SK-N-SH (cell line): Measurements from ENCODE around the gene ADAMTSL1. TPM values are rescaled to one million over a fixed set of nuclear protein-coding genes. Genes with fewer than 3 reads are reported as not detected.
A peak's percentile ranks its signal among the peaks of the same experiment; 100 is the strongest.

Experiments
- CTCF ChIA-PET: fragments of 300-600, 350-600 bp; formaldehyde crosslinking; extraction: SDS; loops from one replicate; lab custom pipeline; 2021; lab: Yijun Ruan, JAX
- POLR2A ChIA-PET: fragments of 350-600 bp; sonication (Branson Sonifier 250); formaldehyde crosslinking; extraction: SDS; loops from one replicate; lab custom pipeline; 2020; ENCODE audit warnings: antibody characterized with exemption, inconsistent platforms; lab: Yijun Ruan, JAX
- DNase-seq: peaks from one replicate; pipeline ENCODE4 v3.0.0; 2012
- H2AFZ ChIP-seq: fragments of 200-600 bp; sonication (generic); 2 replicates; pipeline ENCODE4 v1.8.1; 2016; ENCODE audit warnings: antibody characterized with exemption, mild to moderate bottlenecking, low read depth
- H3F3A ChIP-seq: fragments of 200-600 bp; sonication (generic); replicated peaks from 2 replicates; pipeline ENCODE3; 2016; ENCODE audit warnings: antibody characterized with exemption, mild to moderate bottlenecking; ENCODE audit not compliant: insufficient read depth
- H3K27ac ChIP-seq, 2 experiments: fragments of 200-500 bp in 1 of 2; fragments of 200-600 bp in 1 of 2; sonication (Bioruptor generic) in 1 of 2; sonication (generic), shearing (Covaris generic) in 1 of 2; 2 replicates each; pipeline versions ENCODE4 v1.5.1 to v1.6.1; 2014 to 2016; ENCODE audit warnings: low read depth in 2 of 2, inconsistent platforms in 1 of 2, low read length in 1 of 2, mild to moderate bottlenecking in 1 of 2, mixed read lengths in 1 of 2
- H3K27me3 ChIP-seq: fragments of 200-600 bp; sonication (generic), shearing (Covaris generic); 2 replicates; pipeline ENCODE4 v1.6.1; 2016; ENCODE audit warnings: mixed run types; ENCODE audit not compliant: insufficient read depth
- H3K36me3 ChIP-seq, 2 experiments: fragments of 200-500 bp in 1 of 2; fragments of 200-600 bp in 1 of 2; sonication (Bioruptor generic) in 1 of 2; sonication (generic) in 1 of 2; replicated peaks in 1 of 2; 2 replicates each; pipeline versions ENCODE3 to v1.5.1; 2014 to 2016; ENCODE audit warnings: low read length in 1 of 2, mild to moderate bottlenecking in 1 of 2; ENCODE audit not compliant: insufficient read depth in 2 of 2, control insufficient read depth in 1 of 2
- H3K4me1 ChIP-seq, 2 experiments: fragments of 200-500 bp in 1 of 2; fragments of 200-600 bp in 1 of 2; sonication (Bioruptor generic) in 1 of 2; sonication (generic), shearing (Covaris generic) in 1 of 2; 2 replicates each; pipeline versions ENCODE4 v1.5.1 to v1.6.1; 2014 to 2016; ENCODE audit warnings: low read depth in 1 of 2, low read length in 1 of 2, mixed run types in 1 of 2; ENCODE audit not compliant: insufficient read depth in 2 of 2, control insufficient read depth in 1 of 2
- H3K4me2 ChIP-seq: fragments of 200-600 bp; sonication (generic), shearing (Covaris generic); 2 replicates; pipeline ENCODE4 v1.6.1; 2017; ENCODE audit warnings: mixed run types
- H3K4me3 ChIP-seq, 2 experiments: fragments of 200-500 bp in 1 of 2; fragments of 200-600 bp in 1 of 2; sonication (Bioruptor generic) in 1 of 2; sonication (generic), shearing (Covaris generic) in 1 of 2; 2 replicates each; pipeline versions ENCODE4 v1.5.1 to v1.8.1; 2014 to 2016; ENCODE audit warnings: low read depth in 2 of 2, inconsistent platforms in 1 of 2, low read length in 1 of 2, mild to moderate bottlenecking in 1 of 2, mixed read lengths in 1 of 2, moderate library complexity in 1 of 2
- H3K79me2 ChIP-seq: fragments of 200-600 bp; sonication (generic); 2 replicates; pipeline ENCODE4 v1.8.1; 2017; ENCODE audit warnings: mild to moderate bottlenecking; ENCODE audit not compliant: insufficient read depth
- H3K9ac ChIP-seq: fragments of 200-600 bp; sonication (generic); 2 replicates; pipeline ENCODE4 v1.6.1; 2017; ENCODE audit warnings: mixed run types
- H3K9me2 ChIP-seq: fragments of 200-600 bp; sonication (generic); 2 replicates; pipeline ENCODE4 v1.6.1; 2017; ENCODE audit warnings: mixed run types
- H3K9me3 ChIP-seq: fragments of 200-600 bp; sonication (generic); 2 replicates; pipeline ENCODE4 v1.6.1; 2017; ENCODE audit warnings: mixed run types, mild to moderate bottlenecking, moderate library complexity
- H4K20me1 ChIP-seq: fragments of 200-600 bp; sonication (generic); 2 replicates; pipeline ENCODE4 v1.6.1; 2017; ENCODE audit warnings: mild to moderate bottlenecking, mixed run types; ENCODE audit not compliant: insufficient read depth
- FOSL2 ChIP-seq: IDR thresholded peaks from 2 replicates; pipeline ENCODE4 v1.4.0; 2012; ENCODE audit warnings: low read depth, mild to moderate bottlenecking, moderate library complexity, borderline replicate concordance
- FOXJ3 ChIP-seq: sonication (generic); formaldehyde crosslinking; IDR thresholded peaks from 2 replicates; pipeline ENCODE4 v1.5.1; 2020; ENCODE audit warnings: mild to moderate bottlenecking, missing genetic modification reagents
- JUND ChIP-seq: IDR thresholded peaks from 2 replicates; pipeline ENCODE4 v1.4.0; 2012
- MEF2A ChIP-seq: IDR thresholded peaks from 2 replicates; pipeline ENCODE4 v1.4.0; 2012; ENCODE audit warnings: low read depth, borderline replicate concordance
- MXI1 ChIP-seq: IDR thresholded peaks from 2 replicates; pipeline ENCODE4 v1.6.1; 2012; ENCODE audit warnings: mild to moderate bottlenecking, low read depth, low read length, improper control_type of control experiment
- POLR2AphosphoS5 ChIP-seq: IDR thresholded peaks from 2 replicates; pipeline ENCODE4 v1.6.1; 2012; ENCODE audit warnings: low read depth, low read length
- REST ChIP-seq: IDR thresholded peaks from 2 replicates; pipeline ENCODE4 v1.6.1; 2012; ENCODE audit warnings: mild to moderate bottlenecking, low read depth, low read length, moderate library complexity
- RXRA ChIP-seq: IDR thresholded peaks from 2 replicates; pipeline ENCODE4 v1.4.0; 2012; ENCODE audit warnings: low read depth, mild to moderate bottlenecking, borderline replicate concordance
- TAF1 ChIP-seq: IDR thresholded peaks from 2 replicates; pipeline ENCODE4 v1.6.1; 2012; ENCODE audit warnings: low read depth, mild to moderate bottlenecking, low read length, moderate library complexity, borderline replicate concordance
- TCF12 ChIP-seq: IDR thresholded peaks from 2 replicates; pipeline ENCODE4 v1.4.0; 2012
- USF1 ChIP-seq: IDR thresholded peaks from 2 replicates; pipeline ENCODE4 v1.4.0; 2012; ENCODE audit warnings: low read depth, borderline replicate concordance
- WGBS: methylation state at CpG from one replicate; pipeline ENCODE4 v1.1.6; 2017; ENCODE audit warnings: low lambda C conversion rate; 5-methylcytosine and 5-hydroxymethylcytosine counted together
- polyA plus RNA-seq, 3 experiments: library from polyadenylated mRNA; depleted of rRNA; stranded (reverse); fragments of >200 nt; gene quantifications; 2 replicates each; pipeline ENCODE4 v1.2.3, GENCODE V29; 2012
- TF ChIP-seq, protein P1 (sequence below): IDR thresholded peaks from 2 replicates; pipeline ENCODE4 v1.4.0; 2012; ENCODE audit warnings: low read depth, borderline replicate concordance
- TF ChIP-seq, protein P2 (sequence below): fragments of 200-600 bp; sonication (generic); IDR thresholded peaks from 2 replicates; pipeline ENCODE4 v1.6.1; 2017; ENCODE audit warnings: antibody characterized with exemption, mild to moderate bottlenecking, moderate library complexity
- TF ChIP-seq, protein P3 (sequence below): fragments of 150-350 bp; IDR thresholded peaks from 2 replicates; pipeline ENCODE4 v1.6.1; 2016; ENCODE audit warnings: mild to moderate bottlenecking, low read depth, low read length

Gene ADAMTSL1
- polyA plus RNA-seq, 1 of the 3 experiments (the other 2 are of a cell fraction) = 114 TPM

DNA sequence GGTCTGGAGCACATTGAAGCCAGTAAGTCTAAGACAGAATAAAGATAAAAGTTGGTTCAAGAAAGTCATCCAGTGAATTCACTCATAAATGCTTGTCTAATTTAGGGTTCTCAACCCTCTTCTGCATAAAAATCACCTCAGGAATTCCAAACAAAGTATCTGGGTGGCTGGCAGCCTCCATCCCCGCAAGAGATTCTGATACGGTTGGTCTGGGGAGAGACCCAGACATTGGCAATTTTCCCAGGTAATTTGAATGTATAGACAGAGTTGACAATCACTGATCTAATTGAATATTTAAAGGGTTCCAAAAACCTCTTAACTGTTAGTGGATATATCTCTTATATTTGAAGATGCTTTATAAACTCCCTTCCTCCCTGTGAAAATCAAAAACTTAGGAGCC lies 14.9 kb downstream of the ADAMTSL1 start (continued):
- TF ChIP-seq REST (no peak), FOXJ3 (CRISPR knock-in tag) (no peak)

- WGBS = 17% methylated on average over 2 of the region's 2 CpGs
- Histone ChIP-seq H3K36me3 (peaks cover 0 to 12% of the 10 kb centered on the region in 2 experiments), H3K9me3 (no peaks in the 10 kb centered on the region), H3K79me2 (peaks cover 73% of the 10 kb centered on the region), H3K27me3 (no peaks in the 10 kb centered on the region), H3K9me2 (no peaks in the 10 kb centered on the region), H4K20me1 (no peaks in the 10 kb centered on the region), H2AFZ (no peak overlapping the region; the same call in 1 of the 2 replicates), H3K4me2 (peak overlapping the region; percentile 80), H3K4me3 (peak overlapping the region in 1 of 2 experiments; percentile 36; a peak in 2 of 4 replicates), H3K27ac (peak overlapping the region; percentile 89 to 100), H3F3A (peaks cover 75% of the 10 kb centered on the region), H3K4me1 (peaks cover 13 to 58% of the 10 kb centered on the region in 2 experiments), H3K9ac (peak overlapping the region; percentile 82)
- no peak for DNase-seq
- TF ChIP-seq REST (no peak), JUND (no peak), POLR2AphosphoS5 (no peak), USF1 (no peak), TCF12 (no peak), FOXJ3 (CRISPR knock-in tag) (no peak), MXI1 (no peak), TAF1 (no peak), MEF2A (no peak), RXRA (no peak), FOSL2 (no peak)
- TF ChIP-seq, protein P1, sequence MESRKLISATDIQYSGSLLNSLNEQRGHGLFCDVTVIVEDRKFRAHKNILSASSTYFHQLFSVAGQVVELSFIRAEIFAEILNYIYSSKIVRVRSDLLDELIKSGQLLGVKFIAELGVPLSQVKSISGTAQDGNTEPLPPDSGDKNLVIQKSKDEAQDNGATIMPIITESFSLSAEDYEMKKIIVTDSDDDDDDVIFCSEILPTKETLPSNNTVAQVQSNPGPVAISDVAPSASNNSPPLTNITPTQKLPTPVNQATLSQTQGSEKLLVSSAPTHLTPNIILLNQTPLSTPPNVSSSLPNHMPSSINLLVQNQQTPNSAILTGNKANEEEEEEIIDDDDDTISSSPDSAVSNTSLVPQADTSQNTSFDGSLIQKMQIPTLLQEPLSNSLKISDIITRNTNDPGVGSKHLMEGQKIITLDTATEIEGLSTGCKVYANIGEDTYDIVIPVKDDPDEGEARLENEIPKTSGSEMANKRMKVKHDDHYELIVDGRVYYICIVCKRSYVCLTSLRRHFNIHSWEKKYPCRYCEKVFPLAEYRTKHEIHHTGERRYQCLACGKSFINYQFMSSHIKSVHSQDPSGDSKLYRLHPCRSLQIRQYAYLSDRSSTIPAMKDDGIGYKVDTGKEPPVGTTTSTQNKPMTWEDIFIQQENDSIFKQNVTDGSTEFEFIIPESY = no peak
- TF ChIP-seq, protein P2, sequence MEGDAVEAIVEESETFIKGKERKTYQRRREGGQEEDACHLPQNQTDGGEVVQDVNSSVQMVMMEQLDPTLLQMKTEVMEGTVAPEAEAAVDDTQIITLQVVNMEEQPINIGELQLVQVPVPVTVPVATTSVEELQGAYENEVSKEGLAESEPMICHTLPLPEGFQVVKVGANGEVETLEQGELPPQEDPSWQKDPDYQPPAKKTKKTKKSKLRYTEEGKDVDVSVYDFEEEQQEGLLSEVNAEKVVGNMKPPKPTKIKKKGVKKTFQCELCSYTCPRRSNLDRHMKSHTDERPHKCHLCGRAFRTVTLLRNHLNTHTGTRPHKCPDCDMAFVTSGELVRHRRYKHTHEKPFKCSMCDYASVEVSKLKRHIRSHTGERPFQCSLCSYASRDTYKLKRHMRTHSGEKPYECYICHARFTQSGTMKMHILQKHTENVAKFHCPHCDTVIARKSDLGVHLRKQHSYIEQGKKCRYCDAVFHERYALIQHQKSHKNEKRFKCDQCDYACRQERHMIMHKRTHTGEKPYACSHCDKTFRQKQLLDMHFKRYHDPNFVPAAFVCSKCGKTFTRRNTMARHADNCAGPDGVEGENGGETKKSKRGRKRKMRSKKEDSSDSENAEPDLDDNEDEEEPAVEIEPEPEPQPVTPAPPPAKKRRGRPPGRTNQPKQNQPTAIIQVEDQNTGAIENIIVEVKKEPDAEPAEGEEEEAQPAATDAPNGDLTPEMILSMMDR = no peak
- TF ChIP-seq, protein P3, sequence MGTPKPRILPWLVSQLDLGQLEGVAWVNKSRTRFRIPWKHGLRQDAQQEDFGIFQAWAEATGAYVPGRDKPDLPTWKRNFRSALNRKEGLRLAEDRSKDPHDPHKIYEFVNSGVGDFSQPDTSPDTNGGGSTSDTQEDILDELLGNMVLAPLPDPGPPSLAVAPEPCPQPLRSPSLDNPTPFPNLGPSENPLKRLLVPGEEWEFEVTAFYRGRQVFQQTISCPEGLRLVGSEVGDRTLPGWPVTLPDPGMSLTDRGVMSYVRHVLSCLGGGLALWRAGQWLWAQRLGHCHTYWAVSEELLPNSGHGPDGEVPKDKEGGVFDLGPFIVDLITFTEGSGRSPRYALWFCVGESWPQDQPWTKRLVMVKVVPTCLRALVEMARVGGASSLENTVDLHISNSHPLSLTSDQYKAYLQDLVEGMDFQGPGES = no peak
- POLR2A ChIA-PET = no interaction called here
- CTCF ChIA-PET = interaction anchor here (0.6 to 2.2 kb wide), 2 partner anchors 10 to 47 kb away, joined by 3 to 6 read pairs; no protein-coding TSS in a partner anchor
These were observed 15.9 kb downstream of the ADAMTSL1 start for GRCh38 chr9:18489861-18490260.
